GM10266 (cell line): ENCODE data around the gene HYKK.
"Not testable (repeated sequence)": the region's sequence is repeated elsewhere in the genome, so short reads cannot be mapped to it uniquely, and the experiment has no call there.

Source experiments
- DNase-seq: peaks from one replicate; pipeline ENCODE4 v3.0.0; 2012; ENCODE audit errors: extremely low spot score
- TF ChIP-seq, protein P1 (sequence below): IDR thresholded peaks from 2 replicates; pipeline ENCODE4 v1.5.1; 2012; ENCODE audit warnings: mild to moderate bottlenecking, low read depth; ENCODE audit not compliant: control insufficient read depth, insufficient read depth; ENCODE audit errors: missing control alignments

HYKK gene

DNA sequence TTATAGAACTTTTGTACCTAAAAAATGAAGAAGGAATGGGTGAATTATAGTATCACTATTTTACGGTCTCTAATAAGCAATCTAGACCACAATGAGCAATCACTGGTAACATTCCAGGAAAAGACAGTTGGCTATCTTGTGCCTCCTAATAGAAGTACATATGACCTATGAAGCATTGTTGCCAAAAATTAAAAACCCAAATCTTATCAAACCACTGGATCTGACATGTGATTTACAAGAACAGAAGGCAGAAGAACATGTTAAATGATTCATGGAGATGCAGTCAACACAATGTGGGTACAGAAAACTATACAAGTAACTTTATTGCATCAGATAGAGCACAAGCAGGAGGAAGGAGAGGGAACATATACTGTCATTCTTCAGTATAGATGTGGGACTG is 14.5 kb upstream of the HYKK start:
- no peak for DNase-seq
- TF ChIP-seq, protein P1, sequence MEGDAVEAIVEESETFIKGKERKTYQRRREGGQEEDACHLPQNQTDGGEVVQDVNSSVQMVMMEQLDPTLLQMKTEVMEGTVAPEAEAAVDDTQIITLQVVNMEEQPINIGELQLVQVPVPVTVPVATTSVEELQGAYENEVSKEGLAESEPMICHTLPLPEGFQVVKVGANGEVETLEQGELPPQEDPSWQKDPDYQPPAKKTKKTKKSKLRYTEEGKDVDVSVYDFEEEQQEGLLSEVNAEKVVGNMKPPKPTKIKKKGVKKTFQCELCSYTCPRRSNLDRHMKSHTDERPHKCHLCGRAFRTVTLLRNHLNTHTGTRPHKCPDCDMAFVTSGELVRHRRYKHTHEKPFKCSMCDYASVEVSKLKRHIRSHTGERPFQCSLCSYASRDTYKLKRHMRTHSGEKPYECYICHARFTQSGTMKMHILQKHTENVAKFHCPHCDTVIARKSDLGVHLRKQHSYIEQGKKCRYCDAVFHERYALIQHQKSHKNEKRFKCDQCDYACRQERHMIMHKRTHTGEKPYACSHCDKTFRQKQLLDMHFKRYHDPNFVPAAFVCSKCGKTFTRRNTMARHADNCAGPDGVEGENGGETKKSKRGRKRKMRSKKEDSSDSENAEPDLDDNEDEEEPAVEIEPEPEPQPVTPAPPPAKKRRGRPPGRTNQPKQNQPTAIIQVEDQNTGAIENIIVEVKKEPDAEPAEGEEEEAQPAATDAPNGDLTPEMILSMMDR, result no peak

GRCh38 chr15:78501857-78502256 is 5.5 kb upstream of the HYKK start:
- no peak for DNase-seq

GRCh38 chr15:78502641-78503040 is 4.7 kb upstream of the HYKK start:
- TF ChIP-seq, protein P1, result no peak
- DNase-seq, result no peak

More at GRCh38 chr15:78501857-78502256, 5.5 kb upstream of the HYKK start:
- TF ChIP-seq, protein P1, result no peak

GRCh38 chr15:78507831-78508160 is 419 bp downstream of the HYKK start:
- DNase-seq, result peak; percentile 35
- TF ChIP-seq, protein P1, result no peak

- DNase-seq, result no peak
- TF ChIP-seq, protein P1, result no peak
Observed at GRCh38 chr15:78508272-78508671, 895 bp downstream of the HYKK start.

GRCh38 chr15:78509726-78510312 is 2.4 kb downstream of the HYKK start:
- no peak for DNase-seq
- TF ChIP-seq, protein P1, result no peak

DNA sequence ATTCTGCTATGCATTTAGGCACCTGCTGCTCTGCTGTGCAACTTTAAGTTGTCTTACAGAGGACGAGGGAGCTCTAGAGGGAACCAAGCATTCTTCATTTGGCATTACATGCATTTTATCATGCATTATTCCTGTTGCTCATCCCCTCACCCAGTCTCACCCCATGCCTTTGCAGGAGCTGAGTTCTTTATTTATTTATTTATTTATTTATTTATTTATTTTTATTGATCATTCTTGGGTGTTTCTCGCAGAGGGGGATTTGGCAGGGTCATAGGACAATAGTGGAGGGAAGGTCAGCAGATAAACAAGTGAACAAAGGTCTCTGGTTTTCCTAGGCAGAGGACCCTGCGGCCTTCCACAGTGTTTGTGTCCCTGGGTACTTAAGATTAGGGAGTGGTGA is 12.7 kb downstream of the HYKK start:
- not testable (repeated sequence) for DNase-seq

- no peak for DNase-seq
- TF ChIP-seq, protein P1, result no peak
Observed at GRCh38 chr15:78524230-78524629, 16.9 kb downstream of the HYKK start.
